Heart left ventricle (tissue), 13 donors: ENCODE data around the gene APLP2.

Experiments
- POLR2A ChIP-seq, 2 donors: fragments of 450-650 bp; IDR thresholded peaks; one replicate each; pipeline ENCODE4 v1.6.1; 2017; ENCODE audit warnings: antibody characterized with exemption in 2 of 2, mild to moderate bottlenecking in 2 of 2, moderate library complexity in 2 of 2
- TF ChIP-seq, protein P1 (sequence below), 12 donors: fragments of 200-600 bp; sonication (generic) in 4 of 12; IDR thresholded peaks; one replicate each; pipeline versions ENCODE4 v1.5.0 to v1.8.0; 2018 to 2022; ENCODE audit warnings: antibody characterized with exemption in 12 of 12, mild to moderate bottlenecking in 5 of 12
- donor health status: ischemic (EF 13 %, LVEDD 7.1; RV severe dilation, severe dysfunction).
- donor health status: DM: no; HTN: yes; CAD: no.
- donor health status: DM: no; HTN: no; CAD: no.
- donor health status: ischemic (EF 25% LVEDD 6.9; RV normal size, moderate dysfunction).
- donor health status: ischemic (EF 25% LVEDD 5.7; RV mildly dilated, moderate dysfunction).
- donor health status: ischemic (EF 35%, LVEDD 5.7; RV mildly dilated, moderate dysfunction).
- donor health status: nonischemic (EF 11% LVEDD 7.7; RV severe dilation, severe dysfunction).
- donor health status: DM: yes; HTN: yes; CAD: no.
- donor health status: PGD.
- donor health status: ischemic (EF 29% LVEDD 5.4; RV normal size, mild dysfunction).
- donor health status: nonischemic (EF 23%, LVEDD 6.1; RV moderate dilation, normal function).

DNA sequence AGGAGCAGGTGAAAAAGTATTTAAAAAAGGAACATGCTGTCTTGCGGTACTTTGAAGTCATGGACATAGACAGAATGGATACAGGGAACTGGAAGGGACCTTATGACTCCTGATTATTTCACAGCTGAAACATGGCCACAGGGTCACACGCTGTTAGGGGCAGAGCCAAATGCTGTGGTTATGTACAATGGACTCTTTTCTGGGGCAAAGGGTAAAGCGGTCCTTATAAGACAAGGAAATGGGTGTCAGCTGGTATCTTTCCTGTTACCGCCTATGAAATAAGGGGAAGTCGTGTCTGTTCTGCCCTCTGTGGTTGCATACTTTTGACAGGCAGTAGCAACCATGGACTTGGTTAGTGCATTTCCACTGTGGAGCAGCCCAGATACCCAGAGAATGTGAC, 77.1 kb downstream of the APLP2 start:
- TF ChIP-seq, protein P1, sequence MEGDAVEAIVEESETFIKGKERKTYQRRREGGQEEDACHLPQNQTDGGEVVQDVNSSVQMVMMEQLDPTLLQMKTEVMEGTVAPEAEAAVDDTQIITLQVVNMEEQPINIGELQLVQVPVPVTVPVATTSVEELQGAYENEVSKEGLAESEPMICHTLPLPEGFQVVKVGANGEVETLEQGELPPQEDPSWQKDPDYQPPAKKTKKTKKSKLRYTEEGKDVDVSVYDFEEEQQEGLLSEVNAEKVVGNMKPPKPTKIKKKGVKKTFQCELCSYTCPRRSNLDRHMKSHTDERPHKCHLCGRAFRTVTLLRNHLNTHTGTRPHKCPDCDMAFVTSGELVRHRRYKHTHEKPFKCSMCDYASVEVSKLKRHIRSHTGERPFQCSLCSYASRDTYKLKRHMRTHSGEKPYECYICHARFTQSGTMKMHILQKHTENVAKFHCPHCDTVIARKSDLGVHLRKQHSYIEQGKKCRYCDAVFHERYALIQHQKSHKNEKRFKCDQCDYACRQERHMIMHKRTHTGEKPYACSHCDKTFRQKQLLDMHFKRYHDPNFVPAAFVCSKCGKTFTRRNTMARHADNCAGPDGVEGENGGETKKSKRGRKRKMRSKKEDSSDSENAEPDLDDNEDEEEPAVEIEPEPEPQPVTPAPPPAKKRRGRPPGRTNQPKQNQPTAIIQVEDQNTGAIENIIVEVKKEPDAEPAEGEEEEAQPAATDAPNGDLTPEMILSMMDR (IDR thresholded peaks at IDR 0.05): no peak
- no peak for TF ChIP-seq POLR2A (IDR thresholded peaks at IDR 0.05)
